OCI-LY7 (cell line): ENCODE data around the gene MALSU1. TPM values are rescaled to one million over a fixed set of nuclear protein-coding genes. Genes with fewer than 3 reads are reported as not detected.

Source experiments
- BruUV-seq: library from RNA; stranded (reverse); fragments of 400-500 nt; replicated peaks from 2 replicates; lab custom pipeline; 2021; lab: Mats Ljungman, UMichigan
- CTCF ChIA-PET: fragments of 300-600 bp; sonication (Branson Sonifier 250); formaldehyde crosslinking; loops from one replicate; lab custom pipeline; 2022; ENCODE audit warnings: antibody characterized with exemption; ENCODE audit not compliant: unreplicated experiment; lab: Charles Lee
- POLR2A ChIA-PET: fragments of 300-600 bp; sonication (Branson Sonifier 250); formaldehyde crosslinking; loops from one replicate; lab custom pipeline; 2022; ENCODE audit warnings: antibody characterized with exemption; lab: Charles Lee
- DNase-seq: peaks from one replicate; pipeline ENCODE4 v3.0.0-alpha.2; 2015; ENCODE audit warnings: low spot score
- H2AFZ ChIP-seq: fragments of 200-600 bp; sonication (generic), shearing (Covaris generic); 2 replicates; pipeline ENCODE4 v1.6.1; 2014; ENCODE audit warnings: mild to moderate bottlenecking, antibody characterized with exemption, low read length, moderate library complexity
- H3K27ac ChIP-seq: fragments of 200-600 bp; sonication (generic); 2 replicates; pipeline ENCODE4 v1.5.1; 2014; ENCODE audit warnings: mixed run types, low read depth, mild to moderate bottlenecking, moderate library complexity, low read length, inconsistent platforms; ENCODE audit not compliant: poor library complexity, severe bottlenecking
- H3K36me3 ChIP-seq: fragments of 200-600 bp; sonication (generic); 2 replicates; pipeline ENCODE4 v1.6.1; 2014; ENCODE audit warnings: mild to moderate bottlenecking, antibody characterized with exemption, low read length, moderate library complexity, mixed read lengths; ENCODE audit not compliant: insufficient read depth
- H3K4me1 ChIP-seq: fragments of 200-600 bp; sonication (generic); 2 replicates; pipeline ENCODE4 v1.5.1; 2014; ENCODE audit warnings: mild to moderate bottlenecking, low read length; ENCODE audit not compliant: insufficient read depth, poor library complexity, severe bottlenecking
- H3K4me2 ChIP-seq: fragments of 200-600 bp; sonication (generic); 2 replicates; pipeline ENCODE4 v1.6.1; 2014; ENCODE audit warnings: mild to moderate bottlenecking, low read length
- H3K4me3 ChIP-seq: fragments of 200-600 bp; sonication (generic); 2 replicates; pipeline ENCODE4 v1.5.1; 2014; ENCODE audit warnings: mild to moderate bottlenecking, low read depth, low read length; ENCODE audit not compliant: poor library complexity, severe bottlenecking
- H3K79me2 ChIP-seq: fragments of 200-600 bp; sonication (generic); 2 replicates; pipeline ENCODE4 v1.6.1; 2016; ENCODE audit warnings: low read depth, mild to moderate bottlenecking, low read length, moderate library complexity, mixed read lengths; ENCODE audit not compliant: insufficient read depth
- H3K9me2 ChIP-seq: fragments of 200-600 bp; sonication (generic); 2 replicates; pipeline ENCODE4 v1.6.1; 2016; ENCODE audit warnings: mild to moderate bottlenecking, low read length, mixed read lengths; ENCODE audit not compliant: insufficient read depth
- H3K9me3 ChIP-seq: fragments of 200-600 bp; sonication (generic); 2 replicates; pipeline ENCODE4 v1.6.1; 2014; ENCODE audit warnings: mild to moderate bottlenecking, mixed run types, low read length, mixed read lengths
- H4K20me1 ChIP-seq: fragments of 200-600 bp; sonication (generic); 2 replicates; pipeline ENCODE4 v1.6.1; 2014; ENCODE audit warnings: mild to moderate bottlenecking, antibody characterized with exemption, low read length, moderate library complexity, mixed read lengths; ENCODE audit not compliant: insufficient read depth
- CTCF ChIP-seq: fragments of 200-600 bp; sonication (generic); conservative IDR thresholded peaks from 2 replicates; pipeline ENCODE4 v1.5.1; 2014; ENCODE audit warnings: mild to moderate bottlenecking, antibody characterized with exemption, low read length, moderate library complexity, mixed read lengths
- EZH2phosphoT487 ChIP-seq: fragments of 200-600 bp; sonication (generic); IDR thresholded peaks from 2 replicates; pipeline ENCODE4 v1.6.1; 2018; ENCODE audit warnings: low read depth, borderline replicate concordance, mild to moderate bottlenecking, mixed run types, antibody characterized with exemption, low read length, moderate library complexity, mixed read lengths
- intact Hi-C: fragments of 100-400 bp; cut with micrococcal nuclease; formaldehyde crosslinking; loops from one replicate; pipeline ENCODE4 v1.10.0; 2022; ENCODE audit not compliant: unreplicated experiment
- total RNA-seq, 2 experiments: library from RNA; depleted of rRNA in 1 of 2; stranded (reverse); fragments of >200 nt in 1 of 2; shearing (Covaris generic) in 1 of 2; gene quantifications; 2 replicates each; pipeline ENCODE4 v1.2.3, GENCODE V29; 2014 to 2022

Gene MALSU1
- total RNA-seq, 2 experiments from 2014 or later, result 66.4 to 107 TPM

GRCh38 chr7:23356168-23356567 is 57.0 kb downstream of the MALSU1 start:
- Histone ChIP-seq H3K79me2 (peaks cover 8% of the 10 kb centered on the region; the same call in 1 of the 2 replicates), H3K4me3 (no peak overlapping the region), H2AFZ (no peak overlapping the region), H3K4me2 (no peak overlapping the region), H3K9me3 (no peaks in the 10 kb centered on the region; the same call in 1 of the 2 replicates), H3K4me1 (peaks cover 30% of the 10 kb centered on the region), H3K9me2 (no peaks in the 10 kb centered on the region), H3K36me3 (peaks cover 17% of the 10 kb centered on the region), H4K20me1 (no peaks in the 10 kb centered on the region), H3K27ac (no peak overlapping the region)
- DNase-seq, result no peak
- intact Hi-C loops, result loop anchor here (5.0 kb wide), 3 partner anchors 79 to 356 kb away; partner anchors contain the start of gene STK31
- TF ChIP-seq EZH2phosphoT487 (no peak), CTCF (no peak)
- no TSS peak for BruUV-seq
- CTCF ChIA-PET, result interaction anchor here (0.6 to 0.7 kb wide), 2 partner anchors 8 to 183 kb away, joined by 3 read pairs; no protein-coding TSS in a partner anchor
- POLR2A ChIA-PET, result interaction anchor here (0.7 to 1.0 kb wide), 2 partner anchors 43 to 196 kb away, joined by 3 to 5 read pairs; no protein-coding TSS in a partner anchor

- H3K9me2 ChIP-seq, result no peaks in the 10 kb centered on the region
- H3K4me2 ChIP-seq, result no peak overlapping the region
- intact Hi-C loops, result loop anchor here (5.0 kb wide), 3 partner anchors 79 to 356 kb away; partner anchors contain the start of gene STK31
- POLR2A ChIA-PET, result interaction anchor here (1.0 kb wide), 1 partner anchor 44 kb away, joined by 3 read pairs; no protein-coding TSS in a partner anchor
- no peak for DNase-seq
- H3K27ac ChIP-seq, result no peak overlapping the region
- peaks cover 34% of the 10 kb centered on the region for H3K4me1 ChIP-seq
- H2AFZ ChIP-seq, result no peak overlapping the region
- no peak overlapping the region for H3K4me3 ChIP-seq
- TF ChIP-seq EZH2phosphoT487 (no peak), CTCF (no peak)
- H3K36me3 ChIP-seq, result peaks cover 19% of the 10 kb centered on the region
- H3K9me3 ChIP-seq, result no peaks in the 10 kb centered on the region; the same call in 1 of the 2 replicates
- CTCF ChIA-PET, result no interaction called here
- no TSS peak for BruUV-seq
- H4K20me1 ChIP-seq, result no peaks in the 10 kb centered on the region
- H3K79me2 ChIP-seq, result peaks cover 8% of the 10 kb centered on the region; the same call in 1 of the 2 replicates
Observed at GRCh38 chr7:23356726-23357125, 57.6 kb downstream of the MALSU1 start.
